A549 (cell line): ENCODE measurements around the gene TGFBR2.

Experiments used
- CTCF ChIP-seq: fragments of >200 bp; sonication (Bioruptor Twin); formaldehyde crosslinking; IDR thresholded peaks from 3 replicates; pipeline ENCODE4 v1.5.1; 2016
- MYC ChIP-seq: IDR thresholded peaks from 2 replicates; pipeline ENCODE4 v1.6.1; 2012; ENCODE audit warnings: mild to moderate bottlenecking, inconsistent platforms, low read length, improper control_type of control experiment, borderline replicate concordance

DNA sequence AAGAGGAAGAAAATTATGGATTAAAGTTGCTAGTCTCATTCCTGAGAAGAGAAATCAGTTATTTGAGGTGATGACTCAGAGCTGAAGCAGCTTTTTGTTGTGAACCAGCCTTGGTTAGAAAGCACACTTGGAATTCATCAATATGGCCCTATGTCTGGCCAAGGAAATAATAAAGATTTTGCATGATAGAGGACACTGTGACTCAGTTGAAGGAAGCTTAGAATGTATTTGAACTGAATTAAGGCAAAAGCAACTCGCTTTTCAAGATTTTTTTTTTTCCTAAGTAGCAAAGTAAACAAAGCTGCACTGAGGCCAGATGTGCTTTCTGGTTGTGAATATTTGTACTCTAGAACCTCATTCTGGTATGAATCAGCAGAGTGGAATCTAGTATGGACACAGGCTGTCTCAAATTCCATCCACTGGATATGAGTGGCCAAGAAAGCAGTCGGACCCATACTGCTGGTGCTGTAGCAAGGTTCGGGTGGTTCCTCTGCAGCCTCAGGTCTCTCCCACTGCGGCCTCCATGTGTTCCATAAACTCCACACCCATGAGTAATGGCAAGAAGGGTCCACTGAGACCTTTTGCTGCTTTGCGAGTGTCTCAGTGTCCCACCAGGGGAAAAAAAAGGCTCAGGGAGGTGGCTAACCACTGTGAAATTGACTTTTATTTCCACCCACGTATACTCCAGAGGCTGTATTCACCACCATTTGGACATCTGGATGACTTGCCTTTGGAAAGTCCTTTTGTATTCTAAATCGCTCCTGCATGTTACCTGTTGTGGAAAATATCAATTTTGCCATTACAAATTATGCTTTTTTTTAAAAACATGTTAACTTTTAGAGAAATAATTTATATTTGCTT is 53.1 kb downstream of the TGFBR2 start:
- TF ChIP-seq CTCF (no peak), MYC (no peak)
